A673 (cell line): Measurements from ENCODE around the gene RFFL. TPM values are rescaled to one million over a fixed set of nuclear protein-coding genes. Genes with fewer than 3 reads are reported as not detected.

Experiments
- BruUV-seq: library from RNA; stranded (reverse); fragments of 400-500 nt; replicated peaks from 2 replicates; lab custom pipeline; 2021; lab: Mats Ljungman, UMichigan
- CTCF ChIA-PET: fragments of 300-600 bp; sonication (Branson Sonifier 250); formaldehyde crosslinking; loops from one replicate; lab custom pipeline; 2022; ENCODE audit warnings: antibody characterized with exemption; lab: Charles Lee
- POLR2A ChIA-PET: fragments of 300-600 bp; sonication (Branson Sonifier 250); formaldehyde crosslinking; loops from one replicate; lab custom pipeline; 2022; ENCODE audit warnings: antibody characterized with exemption; ENCODE audit not compliant: low non-redundant PET; lab: Charles Lee
- DNase-seq: peaks from one replicate; pipeline ENCODE4 v3.0.0-alpha.2; 2015; ENCODE audit warnings: low spot score
- H3K27ac ChIP-seq: fragments of 200-600 bp; sonication (generic); 2 replicates; pipeline ENCODE4 v1.5.1; 2016; ENCODE audit warnings: mixed run types, low read depth, mild to moderate bottlenecking, mixed read lengths, antibody characterized with exemption, low read length; ENCODE audit not compliant: poor library complexity, severe bottlenecking
- H3K27me3 ChIP-seq: fragments of 200-600 bp; sonication (generic); replicated peaks from 2 replicates; pipeline ENCODE4 v1.6.1; 2017; ENCODE audit warnings: mixed run types, low read depth, mild to moderate bottlenecking, mixed read lengths, antibody characterized with exemption, low read length; ENCODE audit not compliant: insufficient read depth, poor library complexity
- H3K36me3 ChIP-seq: fragments of 200-600 bp; sonication (generic); 2 replicates; pipeline ENCODE4 v1.6.1; 2016; ENCODE audit warnings: mixed run types, mild to moderate bottlenecking, mixed read lengths, antibody characterized with exemption, low read length; ENCODE audit not compliant: insufficient read depth, poor library complexity, severe bottlenecking
- H3K4me1 ChIP-seq: fragments of 200-600 bp; sonication (generic); 2 replicates; pipeline ENCODE4 v1.6.1; 2017; ENCODE audit warnings: mixed run types, mild to moderate bottlenecking, mixed read lengths, antibody characterized with exemption, low read length; ENCODE audit not compliant: insufficient read depth, poor library complexity, severe bottlenecking
- H3K4me3 ChIP-seq: fragments of 200-600 bp; sonication (generic); 2 replicates; pipeline ENCODE4 v1.5.1; 2016; ENCODE audit warnings: low read depth, mixed run types, mild to moderate bottlenecking, mixed read lengths, low read length; ENCODE audit not compliant: poor library complexity, severe bottlenecking
- H3K9me3 ChIP-seq: fragments of 200-600 bp; sonication (generic); 2 replicates; pipeline ENCODE4 v1.6.1; 2016; ENCODE audit warnings: mixed run types, low read depth, mild to moderate bottlenecking, mixed read lengths, antibody characterized with exemption, low read length; ENCODE audit not compliant: poor library complexity, severe bottlenecking
- EZH2 ChIP-seq: fragments of 200-600 bp; sonication (generic); IDR thresholded peaks from 2 replicates; pipeline ENCODE4 v1.6.1; 2017; ENCODE audit warnings: borderline replicate concordance, low read depth, mild to moderate bottlenecking, mixed read lengths, antibody characterized with exemption, low read length; ENCODE audit not compliant: poor library complexity, severe bottlenecking
- intact Hi-C: fragments of 100-400 bp; cut with micrococcal nuclease; formaldehyde crosslinking; loops from one replicate; pipeline ENCODE4 v1.10.0; 2022; ENCODE audit not compliant: unreplicated experiment
- total RNA-seq: library from RNA; stranded (reverse); gene quantifications from 2 replicates; pipeline ENCODE4 v1.2.3, GENCODE V29; 2021
- TF ChIP-seq, protein P1 (sequence below): fragments of 300-800, 200-600 bp; sonication (generic); conservative IDR thresholded peaks from 2 replicates; pipeline ENCODE4 v1.5.1; 2017; ENCODE audit warnings: low read depth, mild to moderate bottlenecking, antibody characterized with exemption, low read length, moderate library complexity, mixed read lengths

The RFFL gene
- total RNA-seq, 1 experiment from 2014 or later: 10.5 TPM

- DNase-seq: no peak
- no peak overlapping the region for H3K27ac ChIP-seq
- H3K36me3 ChIP-seq: no peaks in the 10 kb centered on the region
- intact Hi-C loops: no loop called here
- no peak overlapping the region for H3K4me3 ChIP-seq
- no peaks in the 10 kb centered on the region for H3K27me3 ChIP-seq
- no TSS peak for BruUV-seq
- no peaks in the 10 kb centered on the region for H3K4me1 ChIP-seq
- no peaks in the 10 kb centered on the region for H3K9me3 ChIP-seq
- TF ChIP-seq, protein P1, sequence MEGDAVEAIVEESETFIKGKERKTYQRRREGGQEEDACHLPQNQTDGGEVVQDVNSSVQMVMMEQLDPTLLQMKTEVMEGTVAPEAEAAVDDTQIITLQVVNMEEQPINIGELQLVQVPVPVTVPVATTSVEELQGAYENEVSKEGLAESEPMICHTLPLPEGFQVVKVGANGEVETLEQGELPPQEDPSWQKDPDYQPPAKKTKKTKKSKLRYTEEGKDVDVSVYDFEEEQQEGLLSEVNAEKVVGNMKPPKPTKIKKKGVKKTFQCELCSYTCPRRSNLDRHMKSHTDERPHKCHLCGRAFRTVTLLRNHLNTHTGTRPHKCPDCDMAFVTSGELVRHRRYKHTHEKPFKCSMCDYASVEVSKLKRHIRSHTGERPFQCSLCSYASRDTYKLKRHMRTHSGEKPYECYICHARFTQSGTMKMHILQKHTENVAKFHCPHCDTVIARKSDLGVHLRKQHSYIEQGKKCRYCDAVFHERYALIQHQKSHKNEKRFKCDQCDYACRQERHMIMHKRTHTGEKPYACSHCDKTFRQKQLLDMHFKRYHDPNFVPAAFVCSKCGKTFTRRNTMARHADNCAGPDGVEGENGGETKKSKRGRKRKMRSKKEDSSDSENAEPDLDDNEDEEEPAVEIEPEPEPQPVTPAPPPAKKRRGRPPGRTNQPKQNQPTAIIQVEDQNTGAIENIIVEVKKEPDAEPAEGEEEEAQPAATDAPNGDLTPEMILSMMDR: no peak
- no peak for TF ChIP-seq EZH2
- POLR2A ChIA-PET: no interaction called here
- CTCF ChIA-PET: no interaction called here
Measured at GRCh38 chr17:35021520-35022380, 41.8 kb downstream of the RFFL start.

DNA sequence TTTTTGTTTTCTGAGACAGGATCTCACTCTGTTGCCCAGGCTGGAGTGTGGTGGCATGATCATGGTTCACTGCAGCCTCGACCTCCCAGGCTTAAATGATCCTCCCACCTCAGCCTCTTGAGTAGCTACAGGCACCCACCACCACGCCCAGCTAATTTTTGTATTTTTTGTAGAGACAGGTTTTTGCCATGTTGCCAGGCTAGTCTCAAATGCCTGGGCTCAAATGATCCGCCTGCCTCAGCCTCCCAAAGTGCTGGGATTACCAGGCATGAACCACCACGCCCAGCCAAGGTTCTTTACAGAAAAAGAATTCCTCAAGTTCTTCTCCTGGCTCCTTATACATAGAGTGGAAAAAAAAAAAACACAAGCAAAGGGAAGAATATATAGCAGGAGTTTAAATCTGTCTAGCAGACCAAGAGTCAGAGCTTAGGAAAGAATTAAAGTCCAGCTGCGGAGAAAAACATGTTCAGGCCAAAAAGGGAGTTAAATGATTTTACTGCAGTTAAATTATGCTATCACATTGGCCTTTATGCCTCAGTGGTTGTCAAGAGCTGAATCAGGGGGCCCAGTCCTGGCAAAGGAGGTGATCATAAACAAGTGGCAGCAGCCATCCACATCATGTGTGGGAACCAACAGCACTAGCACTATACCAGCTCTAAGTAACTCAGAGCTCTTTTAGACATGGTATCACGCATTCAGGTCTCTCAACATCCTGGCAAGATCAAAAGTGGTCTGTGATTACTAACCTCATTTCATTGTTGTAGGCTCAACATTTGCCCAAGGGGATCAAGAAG, 43.9 kb downstream of the RFFL start:
- no peak overlapping the region for H3K27ac ChIP-seq
- H3K4me3 ChIP-seq: no peak overlapping the region
- no peaks in the 10 kb centered on the region for H3K27me3 ChIP-seq
- ChIA-PET POLR2A (no interaction called here), CTCF (no interaction called here)
- no peaks in the 10 kb centered on the region for H3K36me3 ChIP-seq
- intact Hi-C loops: no loop called here
- H3K4me1 ChIP-seq: no peaks in the 10 kb centered on the region
- DNase-seq: no peak
- no TSS peak for BruUV-seq
- TF ChIP-seq, protein P1: no peak
- no peak for TF ChIP-seq EZH2
- H3K9me3 ChIP-seq: no peaks in the 10 kb centered on the region

DNA sequence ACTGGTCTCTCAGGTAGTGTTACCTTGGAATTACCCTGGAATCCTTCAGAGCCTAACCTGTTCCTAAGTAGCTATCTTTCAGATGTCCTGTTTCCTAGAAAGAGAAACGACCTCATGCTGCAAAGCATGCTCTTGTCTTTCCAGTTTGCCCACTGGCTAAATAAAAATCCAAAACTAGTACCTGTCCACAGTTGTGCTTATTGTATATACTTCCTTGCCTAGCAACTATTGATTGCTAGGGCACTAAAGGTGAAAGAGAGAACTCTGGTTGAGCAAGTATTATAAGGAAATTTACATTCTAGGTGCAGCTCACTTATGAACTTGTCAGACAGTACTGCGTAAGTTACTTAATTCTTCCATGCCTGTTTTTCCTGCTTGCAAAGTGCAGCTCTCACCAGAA, 44.7 kb downstream of the RFFL start:
- Histone ChIP-seq H3K27me3 (no peaks in the 10 kb centered on the region), H3K4me1 (no peaks in the 10 kb centered on the region), H3K4me3 (no peak overlapping the region), H3K9me3 (no peaks in the 10 kb centered on the region), H3K27ac (no peak overlapping the region), H3K36me3 (no peaks in the 10 kb centered on the region)
- TF ChIP-seq EZH2: no peak
- TF ChIP-seq, protein P1: no peak
- intact Hi-C loops: no loop called here
- DNase-seq: no peak
- POLR2A ChIA-PET: no interaction called here
- no TSS peak for BruUV-seq
- CTCF ChIA-PET: no interaction called here
